Bronchial epithelial cell (primary cell): ENCODE results near the gene KREMEN2. TPM values are rescaled to one million over a fixed set of nuclear protein-coding genes. Genes with fewer than 3 reads are reported as not detected.

Experiments
- DNase-seq: peaks from one replicate; pipeline ENCODE4 v3.0.0-alpha.2; 2010; ENCODE audit warnings: low read depth
- FAIRE-seq: peaks from 2 replicates; lab custom pipeline; 2011; peaks lifted over from hg19 to GRCh38; lab: Jason Lieb, UNC
- H3K27me3 ChIP-seq: 2 replicates; pipeline ENCODE4 v1.5.1; 2011; ENCODE audit warnings: low read length; ENCODE audit not compliant: control insufficient read depth, insufficient read depth
- H3K36me3 ChIP-seq: 2 replicates; pipeline ENCODE4 v1.5.1; 2011; ENCODE audit warnings: low read length; ENCODE audit not compliant: control insufficient read depth, insufficient read depth
- H3K4me3 ChIP-seq: 2 replicates; pipeline ENCODE4 v1.5.1; 2011; ENCODE audit warnings: mild to moderate bottlenecking, low read depth, low read length, control low read depth
- CTCF ChIP-seq: IDR thresholded peaks from 2 replicates; pipeline ENCODE4 v1.5.1; 2011; ENCODE audit warnings: mild to moderate bottlenecking, moderate library complexity, low read length, control low read depth, inconsistent platforms; ENCODE audit not compliant: insufficient read depth, severe bottlenecking
- total RNA-seq: library from RNA; depleted of rRNA; stranded (reverse); fragments of >200 nt; gene quantifications from 2 replicates; pipeline ENCODE4 v1.2.1, GENCODE V29; 2014

The KREMEN2 gene
- total RNA-seq, 1 donor from 2014 or later, result 1.1 TPM

- FAIRE-seq (no peak), DNase-seq (no peak)
- H3K36me3 ChIP-seq, result peaks cover 2% of the 10 kb centered on the region
- no peak for TF ChIP-seq CTCF
- H3K4me3 ChIP-seq, result no peak overlapping the region
- peaks cover 4% of the 10 kb centered on the region for H3K27me3 ChIP-seq
Observed at GRCh38 chr16:3007957-3008689, 44.0 kb downstream of the KREMEN2 start.

- DNase-seq (no peak), FAIRE-seq (no peak)
- H3K27me3 ChIP-seq, result peaks cover 5% of the 10 kb centered on the region
- TF ChIP-seq CTCF, result no peak
- peaks cover 2% of the 10 kb centered on the region for H3K36me3 ChIP-seq
- H3K4me3 ChIP-seq, result no peak overlapping the region
Observed at GRCh38 chr16:3008690-3009037, 44.6 kb downstream of the KREMEN2 start.

GRCh38 chr16:3009568-3010390 is 45.7 kb downstream of the KREMEN2 start:
- no peak for FAIRE-seq
- Histone ChIP-seq H3K4me3 (no peak overlapping the region), H3K36me3 (peaks cover 2% of the 10 kb centered on the region), H3K27me3 (peaks cover 5% of the 10 kb centered on the region)
- peak; percentile 79 for DNase-seq
- no peak for TF ChIP-seq CTCF

- Histone ChIP-seq H3K36me3 (peaks cover 2% of the 10 kb centered on the region), H3K27me3 (peaks cover 5% of the 10 kb centered on the region), H3K4me3 (no peak overlapping the region)
- FAIRE-seq (no peak), DNase-seq (no peak)
- TF ChIP-seq CTCF, result no peak
Observed at GRCh38 chr16:3010510-3010909, 46.4 kb downstream of the KREMEN2 start.

GRCh38 chr16:3012246-3012645 is 48.2 kb downstream of the KREMEN2 start:
- H3K36me3 ChIP-seq, result no peaks in the 10 kb centered on the region
- DNase-seq, result no peak
- FAIRE-seq, result no peak
- no peak overlapping the region for H3K4me3 ChIP-seq
- peaks cover 5% of the 10 kb centered on the region for H3K27me3 ChIP-seq
- no peak for TF ChIP-seq CTCF
